Measurements from ENCODE around the gene RICTOR. TPM values are rescaled to one million over a fixed set of nuclear protein-coding genes. Genes with fewer than 3 reads are reported as not detected.

Gene RICTOR
- total RNA-seq, 2 experiments from 2014 or later, result 48.1 to 48.5 TPM

DNA sequence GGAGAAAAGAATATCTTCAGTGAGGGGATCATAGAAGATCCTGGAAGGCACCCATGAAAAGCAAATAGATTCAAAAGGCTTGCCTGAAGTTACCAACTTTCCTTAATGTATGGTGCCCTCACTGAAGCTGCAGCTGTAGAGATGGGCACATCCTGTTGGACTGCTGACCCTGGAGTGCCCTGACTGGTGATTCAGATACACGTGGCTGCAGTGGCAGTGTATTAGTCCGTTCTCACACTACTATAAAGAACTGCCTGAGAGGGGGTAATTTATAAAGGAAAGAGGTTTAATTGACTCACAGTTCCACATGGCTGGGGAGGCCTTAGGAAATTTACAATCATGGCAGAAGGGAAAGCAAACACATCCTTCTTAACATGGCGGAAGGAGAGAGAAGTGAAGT, 148.1 kb downstream of the RICTOR start:
- no peaks in the 10 kb centered on the region for H3K36me3 Mint-ChIP-seq (ENCODE audit: low read depth)
- no peaks in the 10 kb centered on the region for H3K4me1 Mint-ChIP-seq
- peaks cover 27% of the 10 kb centered on the region for H3K27me3 Mint-ChIP-seq
- H3K27ac Mint-ChIP-seq, result no peak overlapping the region
- H3K4me3 Mint-ChIP-seq, result no peak overlapping the region
- CTCF ChIA-PET, result interaction anchor here (1.6 kb wide), 1 partner anchor 43 kb away, joined by 3 read pairs; no protein-coding TSS in a partner anchor
- H3K9me3 Mint-ChIP-seq, result no peaks in the 10 kb centered on the region
- no peak for DNase-seq
- POLR2A ChIA-PET, result no interaction called here

DNA sequence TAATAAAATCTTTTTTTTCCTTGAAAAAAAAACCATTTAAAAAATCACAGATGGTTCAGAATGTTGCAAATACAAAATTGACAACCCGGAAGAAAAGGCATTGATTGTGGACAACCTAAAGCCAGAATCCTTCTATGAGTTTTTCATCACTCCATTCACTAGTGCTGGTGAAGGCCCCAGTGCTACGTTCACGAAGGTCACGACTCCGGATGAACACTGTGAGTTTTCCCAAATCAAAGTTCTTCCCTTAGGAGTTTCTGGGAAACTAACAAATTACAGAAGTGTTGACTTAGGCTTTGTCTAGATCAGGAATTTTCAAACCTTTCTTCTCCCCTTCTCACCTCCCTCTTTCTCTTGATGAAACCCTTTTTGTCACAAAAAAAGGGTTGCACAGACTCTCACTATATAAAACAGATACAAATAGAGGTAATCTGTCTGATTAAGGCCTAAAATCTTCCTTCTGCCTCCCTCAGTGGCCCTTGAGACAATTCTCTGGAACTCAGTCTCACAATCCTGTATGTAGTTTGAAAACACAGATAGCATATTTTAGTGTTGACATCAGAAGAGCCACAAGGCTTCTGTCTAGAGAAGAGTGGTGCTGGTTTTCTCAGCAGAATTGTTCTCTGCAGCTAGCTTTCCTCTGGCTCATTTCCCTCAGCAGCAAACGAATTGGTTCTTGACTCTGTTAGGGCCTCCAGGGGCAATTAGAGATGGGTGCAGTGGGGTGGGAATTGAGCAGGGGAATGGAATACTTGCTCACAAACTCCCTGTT, 148.9 kb downstream of the RICTOR start:
- DNase-seq, result no peak
- no peaks in the 10 kb centered on the region for H3K9me3 Mint-ChIP-seq
- H3K27ac Mint-ChIP-seq, result no peak overlapping the region
- no peaks in the 10 kb centered on the region for H3K4me1 Mint-ChIP-seq
- POLR2A ChIA-PET, result no interaction called here
- CTCF ChIA-PET, result interaction anchor here (1.6 kb wide), 1 partner anchor 44 kb away, joined by 3 read pairs; no protein-coding TSS in a partner anchor
- no peak overlapping the region for H3K4me3 Mint-ChIP-seq
- peaks cover 26% of the 10 kb centered on the region for H3K27me3 Mint-ChIP-seq
- H3K36me3 Mint-ChIP-seq (ENCODE audit: low read depth), result no peaks in the 10 kb centered on the region

DNA sequence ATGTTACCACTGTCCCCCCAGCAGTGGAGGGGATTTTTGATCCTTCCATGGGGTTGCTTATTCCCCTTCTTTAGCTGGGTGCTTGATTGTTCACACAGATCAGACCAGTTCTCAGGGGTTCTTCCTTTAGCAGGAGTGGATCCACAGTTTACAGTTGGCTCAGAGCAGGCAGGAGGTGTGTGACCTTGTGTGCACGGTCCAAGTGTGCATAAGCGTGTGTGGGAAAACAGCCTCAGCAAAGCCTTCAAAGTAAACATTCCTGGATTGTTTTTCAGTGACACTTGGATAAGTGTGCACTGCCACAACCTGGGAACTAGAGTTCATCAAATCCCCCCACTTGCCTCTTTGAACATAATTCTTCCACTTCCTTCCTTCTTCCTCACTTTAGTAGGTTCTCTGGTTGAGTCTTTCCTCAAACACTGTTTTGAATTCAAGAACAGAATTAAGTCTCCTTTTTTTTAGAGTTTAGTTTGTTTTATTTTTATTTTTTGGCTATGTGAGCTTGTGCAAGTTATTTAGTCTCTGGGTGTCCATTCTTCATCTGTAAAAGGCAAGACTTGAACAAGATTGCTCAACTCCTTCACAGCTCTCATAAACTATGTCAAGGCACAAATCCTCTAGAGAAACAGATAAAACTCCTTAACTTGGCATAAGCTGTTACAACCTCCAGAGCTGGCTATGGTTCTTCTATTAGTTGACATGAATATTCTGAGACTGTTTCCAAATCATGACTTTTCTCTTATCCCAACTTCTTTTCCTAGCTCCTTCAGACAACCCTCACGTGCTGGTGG, 150.3 kb downstream of the RICTOR start:
- Mint-ChIP-seq H3K4me3 (no peak overlapping the region), H3K27me3 (peaks cover 23% of the 10 kb centered on the region), H3K36me3 (ENCODE audit: low read depth) (no peaks in the 10 kb centered on the region), H3K4me1 (no peaks in the 10 kb centered on the region), H3K9me3 (no peaks in the 10 kb centered on the region), H3K27ac (no peak overlapping the region)
- ChIA-PET CTCF (interaction anchor here (0.7 to 3.2 kb wide), 2 partner anchors 8 to 44 kb away, joined by 4 to 11 read pairs; no protein-coding TSS in a partner anchor), POLR2A (no interaction called here)
- DNase-seq, result no peak

DNA sequence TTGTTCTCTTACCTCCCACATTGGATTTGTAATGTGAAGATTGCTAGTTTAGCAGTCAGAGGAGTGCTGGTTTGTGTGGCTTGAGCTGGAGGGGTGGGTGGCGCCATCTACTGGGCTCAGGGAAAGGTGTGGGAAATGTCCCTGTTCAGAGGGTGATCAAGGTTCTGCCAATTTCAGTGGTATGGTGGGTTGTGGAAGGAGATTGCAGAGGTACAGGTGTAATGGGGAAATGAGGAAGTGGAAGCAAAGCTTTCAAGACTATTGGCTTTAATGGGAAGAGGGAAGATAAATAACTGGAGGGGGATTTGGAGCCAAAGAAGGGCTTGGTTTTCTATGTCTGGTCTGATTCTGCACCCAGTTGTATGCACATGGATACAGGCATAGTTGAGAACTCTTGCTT, 152.0 kb downstream of the RICTOR start:
- H3K9me3 Mint-ChIP-seq, result no peaks in the 10 kb centered on the region
- no peaks in the 10 kb centered on the region for H3K4me1 Mint-ChIP-seq
- ChIA-PET POLR2A (no interaction called here), CTCF (interaction anchor here (1.3 to 3.2 kb wide), 3 partner anchors 10 to 94 kb away, joined by 3 to 11 read pairs (median 3); no protein-coding TSS in a partner anchor)
- H3K36me3 Mint-ChIP-seq (ENCODE audit: low read depth), result no peaks in the 10 kb centered on the region
- no peak overlapping the region for H3K27ac Mint-ChIP-seq
- H3K4me3 Mint-ChIP-seq, result no peak overlapping the region
- DNase-seq, result peak; percentile 52
- H3K27me3 Mint-ChIP-seq, result peaks cover 18% of the 10 kb centered on the region

DNA sequence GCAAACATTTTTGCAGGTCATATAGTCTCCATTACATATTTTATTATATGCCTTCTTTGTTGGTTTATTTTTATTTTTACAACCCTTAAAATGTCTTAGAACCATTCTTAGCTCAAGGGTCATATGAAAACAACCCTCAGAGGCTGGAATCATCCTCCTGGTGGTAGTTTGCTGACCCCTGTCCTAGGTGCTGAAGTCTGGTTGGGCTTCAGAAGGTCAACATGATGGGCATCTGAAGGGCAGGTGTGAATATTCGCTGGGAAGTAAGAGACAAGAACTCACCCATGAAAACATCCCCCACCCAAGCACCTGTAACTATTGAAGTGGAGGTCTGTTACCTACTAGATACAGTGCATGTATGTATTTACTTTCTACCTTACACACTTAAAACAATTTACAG, 153.0 kb downstream of the RICTOR start:
- Mint-ChIP-seq H3K36me3 (ENCODE audit: low read depth) (no peaks in the 10 kb centered on the region), H3K4me3 (no peak overlapping the region), H3K4me1 (no peaks in the 10 kb centered on the region), H3K27ac (no peak overlapping the region), H3K27me3 (peaks cover 21% of the 10 kb centered on the region), H3K9me3 (no peaks in the 10 kb centered on the region)
- POLR2A ChIA-PET, result no interaction called here
- CTCF ChIA-PET, result interaction anchor here (1.4 to 3.2 kb wide), 2 partner anchors 11 to 93 kb away, joined by 3 to 11 read pairs; no protein-coding TSS in a partner anchor
- DNase-seq, result no peak

DNA sequence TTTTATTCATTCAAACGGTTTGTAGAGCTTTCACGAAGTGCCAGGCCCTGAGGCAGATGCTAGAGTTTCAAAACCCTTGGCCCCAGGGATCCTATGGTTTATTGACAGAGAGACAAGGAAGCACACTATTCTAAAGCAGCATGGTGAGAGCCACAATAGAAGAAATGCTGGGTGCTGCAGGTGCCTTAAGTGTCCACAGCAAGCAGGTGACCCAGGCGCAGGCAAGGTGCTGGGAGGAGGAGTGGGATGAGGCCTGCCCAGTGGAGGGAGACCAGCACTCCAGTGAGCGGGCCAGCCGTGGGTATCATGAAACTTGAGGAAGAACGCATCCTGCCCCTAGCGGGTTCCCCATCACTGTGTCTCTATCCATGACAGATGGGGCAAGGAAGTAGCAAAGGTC, 157.4 kb downstream of the RICTOR start:
- Mint-ChIP-seq H3K36me3 (ENCODE audit: low read depth) (no peaks in the 10 kb centered on the region), H3K9me3 (no peaks in the 10 kb centered on the region), H3K4me3 (no peak overlapping the region), H3K4me1 (no peaks in the 10 kb centered on the region), H3K27me3 (peaks cover 17% of the 10 kb centered on the region), H3K27ac (no peak overlapping the region)
- DNase-seq, result no peak
- POLR2A ChIA-PET, result no interaction called here
- CTCF ChIA-PET, result no interaction called here

DNA sequence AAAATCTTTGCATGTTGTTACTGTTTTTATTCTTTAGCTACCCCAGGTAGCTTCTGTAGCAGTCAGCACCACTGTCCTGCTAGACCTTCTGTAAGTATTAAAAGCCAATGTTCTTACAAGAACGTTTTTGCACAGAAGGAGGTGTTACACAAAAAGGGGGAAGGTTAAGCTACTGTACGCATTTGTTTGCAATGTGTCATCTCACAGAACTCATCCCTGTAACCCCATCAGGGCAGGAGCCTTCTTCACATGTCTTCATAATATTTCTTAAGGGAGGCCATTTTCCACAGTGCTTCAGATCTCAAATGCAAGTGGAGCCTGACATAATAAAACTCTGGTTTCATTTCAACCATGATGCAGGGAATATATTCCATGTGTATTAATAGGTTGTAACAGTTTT, 160.5 kb downstream of the RICTOR start:
- no peak for DNase-seq
- Mint-ChIP-seq H3K4me3 (no peak overlapping the region), H3K9me3 (peaks cover 9% of the 10 kb centered on the region), H3K4me1 (no peaks in the 10 kb centered on the region), H3K27me3 (peaks cover 27% of the 10 kb centered on the region), H3K36me3 (ENCODE audit: low read depth) (no peaks in the 10 kb centered on the region), H3K27ac (no peak overlapping the region)
- CTCF ChIA-PET, result no interaction called here
- POLR2A ChIA-PET, result no interaction called here

DNA sequence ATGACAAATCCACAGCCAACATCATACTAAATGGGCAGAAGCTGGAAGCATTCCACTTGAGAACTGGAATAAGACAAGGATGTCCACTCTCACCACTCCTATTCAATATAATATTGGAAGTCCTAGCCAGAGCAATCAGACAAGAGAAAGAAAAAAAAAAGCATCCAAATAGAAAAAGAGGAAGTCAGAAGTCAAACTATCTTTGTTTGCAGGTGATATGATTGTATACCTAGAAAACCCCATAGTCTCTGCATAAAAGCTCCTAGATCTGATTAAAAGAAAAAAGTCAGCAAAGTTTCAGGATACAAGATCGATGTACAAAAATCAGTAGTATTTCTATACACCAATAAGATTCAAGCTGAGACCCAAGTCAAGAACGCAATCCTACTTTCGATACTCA, 162.3 kb downstream of the RICTOR start:
- no peak for DNase-seq
- no peak overlapping the region for H3K27ac Mint-ChIP-seq
- H3K4me1 Mint-ChIP-seq, result no peaks in the 10 kb centered on the region
- H3K27me3 Mint-ChIP-seq, result peaks cover 27% of the 10 kb centered on the region
- ChIA-PET POLR2A (no interaction called here), CTCF (interaction anchor here (0.6 kb wide), 1 partner anchor 8 kb away, joined by 3 read pairs; no protein-coding TSS in a partner anchor)
- no peak overlapping the region for H3K4me3 Mint-ChIP-seq
- no peaks in the 10 kb centered on the region for H3K36me3 Mint-ChIP-seq (ENCODE audit: low read depth)
- H3K9me3 Mint-ChIP-seq, result peaks cover 9% of the 10 kb centered on the region

DNA sequence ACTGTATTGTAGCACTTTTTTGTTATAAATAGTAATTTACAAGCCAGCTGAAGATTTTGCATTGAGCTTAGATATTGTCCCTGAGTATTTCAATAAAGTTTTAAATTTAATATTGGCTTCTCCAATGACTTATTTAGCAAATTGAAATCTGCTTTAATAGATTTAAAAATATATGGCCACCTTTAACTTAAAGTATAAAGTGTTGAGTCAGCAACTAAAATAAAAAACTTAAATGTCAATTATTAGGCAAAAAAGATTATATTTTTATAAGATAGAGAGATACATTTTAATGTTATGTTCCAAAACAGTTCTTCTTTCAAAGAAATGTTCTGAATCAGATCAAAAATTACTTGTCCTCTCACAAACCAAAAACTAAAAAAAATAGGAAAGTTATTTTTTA, 167.7 kb downstream of the RICTOR start:
- POLR2A ChIA-PET, result no interaction called here
- Mint-ChIP-seq H3K36me3 (ENCODE audit: low read depth) (no peaks in the 10 kb centered on the region), H3K4me3 (no peak overlapping the region), H3K27me3 (peaks cover 9% of the 10 kb centered on the region), H3K9me3 (peaks cover 17% of the 10 kb centered on the region), H3K4me1 (no peaks in the 10 kb centered on the region), H3K27ac (no peak overlapping the region)
- no peak for DNase-seq
- CTCF ChIA-PET, result no interaction called here

DNA sequence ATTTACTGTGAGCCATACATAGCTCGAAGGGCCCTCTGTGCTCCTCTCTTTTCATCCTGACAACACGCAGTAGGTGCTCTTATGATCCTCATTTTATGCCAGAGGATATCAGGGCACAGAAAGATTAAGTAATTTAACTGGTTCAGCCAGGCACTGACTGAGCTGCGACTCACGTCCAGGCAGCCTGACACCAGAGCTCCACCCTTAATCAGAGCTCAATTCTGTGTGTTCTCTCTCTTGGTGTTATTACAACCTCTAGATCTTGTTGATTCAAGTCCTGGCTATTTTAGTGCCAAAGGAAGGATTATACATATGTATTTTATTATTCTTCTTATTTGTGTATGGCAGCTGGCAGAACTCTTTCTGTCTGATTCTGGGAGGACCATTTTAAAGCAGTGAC, 168.7 kb downstream of the RICTOR start:
- Mint-ChIP-seq H3K4me3 (no peak overlapping the region), H3K36me3 (ENCODE audit: low read depth) (no peaks in the 10 kb centered on the region), H3K4me1 (no peaks in the 10 kb centered on the region), H3K9me3 (peaks cover 17% of the 10 kb centered on the region), H3K27ac (no peak overlapping the region), H3K27me3 (peaks cover 4% of the 10 kb centered on the region)
- no peak for DNase-seq
- ChIA-PET CTCF (interaction anchor here (0.7 kb wide), 1 partner anchor 1940 kb away, joined by 3 read pairs; no protein-coding TSS in a partner anchor), POLR2A (no interaction called here)

DNA sequence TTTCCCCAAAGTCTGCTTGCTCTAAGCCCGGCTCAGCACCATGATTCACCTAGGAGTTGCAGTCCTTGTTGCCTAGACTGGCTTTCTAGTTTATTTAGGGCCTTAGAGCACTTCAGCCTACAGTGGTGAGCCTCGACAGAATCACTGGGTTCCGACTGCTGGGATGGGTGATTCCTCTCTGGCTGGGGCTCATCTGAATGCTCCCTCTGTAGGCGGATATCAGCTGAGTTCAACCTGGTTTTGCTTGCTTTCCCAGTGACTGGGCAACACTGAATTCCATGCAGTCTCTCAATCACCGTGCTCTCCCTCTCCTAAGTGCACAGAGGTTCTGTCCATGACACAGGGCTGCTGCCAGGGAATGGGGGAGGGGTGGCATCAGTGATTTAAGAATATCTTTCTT, 174.3 kb downstream of the RICTOR start:
- H3K4me3 Mint-ChIP-seq, result no peak overlapping the region
- no peaks in the 10 kb centered on the region for H3K4me1 Mint-ChIP-seq
- peaks cover 22% of the 10 kb centered on the region for H3K27me3 Mint-ChIP-seq
- DNase-seq, result no peak
- ChIA-PET POLR2A (no interaction called here), CTCF (no interaction called here)
- no peak overlapping the region for H3K27ac Mint-ChIP-seq
- H3K36me3 Mint-ChIP-seq (ENCODE audit: low read depth), result no peaks in the 10 kb centered on the region
- H3K9me3 Mint-ChIP-seq, result peaks cover 16% of the 10 kb centered on the region

DNA sequence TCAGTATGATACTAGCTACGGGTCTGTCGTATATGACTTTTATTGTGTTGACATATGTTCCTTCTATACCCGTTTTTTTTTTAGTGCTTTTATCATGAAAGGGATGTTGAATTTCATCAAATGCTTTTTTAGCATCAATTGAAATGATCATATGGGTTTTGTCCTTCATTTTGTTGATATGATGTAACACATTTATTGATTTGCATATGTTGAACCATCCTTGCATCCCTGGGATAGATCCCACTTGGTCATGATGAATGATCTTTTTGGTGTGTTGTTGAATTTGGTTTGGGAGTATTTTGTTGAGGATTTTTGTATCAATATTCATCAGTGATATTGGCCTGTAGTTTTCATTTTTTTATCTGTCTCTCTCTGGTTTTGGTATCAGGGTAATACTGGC, 177.4 kb downstream of the RICTOR start:
- POLR2A ChIA-PET, result no interaction called here
- CTCF ChIA-PET, result no interaction called here
- H3K4me3 Mint-ChIP-seq, result no peak overlapping the region
- peaks cover 8% of the 10 kb centered on the region for H3K9me3 Mint-ChIP-seq
- H3K27ac Mint-ChIP-seq, result no peak overlapping the region
- no peak for DNase-seq
- H3K4me1 Mint-ChIP-seq, result no peaks in the 10 kb centered on the region
- peaks cover 37% of the 10 kb centered on the region for H3K27me3 Mint-ChIP-seq
- no peaks in the 10 kb centered on the region for H3K36me3 Mint-ChIP-seq (ENCODE audit: low read depth)

DNA sequence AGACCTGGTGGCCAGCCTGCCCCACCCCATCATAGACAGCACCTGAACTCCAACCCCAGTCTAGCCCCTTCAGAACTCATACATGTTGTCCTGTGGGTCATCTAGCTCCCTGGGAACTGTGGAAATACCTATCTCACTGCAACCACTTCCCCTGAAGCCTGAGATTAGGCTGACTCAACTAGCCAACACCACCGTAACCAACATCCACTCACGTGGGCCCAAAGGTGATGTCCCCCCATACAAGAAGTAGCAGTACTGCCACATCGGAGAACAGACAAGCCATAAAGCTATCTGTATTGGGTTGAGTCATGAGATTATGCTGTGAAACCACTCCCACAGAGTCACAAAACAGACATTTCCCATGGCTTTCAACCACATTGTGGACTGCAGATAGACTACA, 181.8 kb downstream of the RICTOR start:
- ChIA-PET CTCF (no interaction called here), POLR2A (no interaction called here)
- Mint-ChIP-seq H3K4me1 (no peaks in the 10 kb centered on the region), H3K9me3 (peaks cover 6% of the 10 kb centered on the region), H3K27me3 (peaks cover 39% of the 10 kb centered on the region), H3K36me3 (ENCODE audit: low read depth) (no peaks in the 10 kb centered on the region), H3K4me3 (no peak overlapping the region), H3K27ac (no peak overlapping the region)
- no peak for DNase-seq
